Pancreas (tissue), 10 donors: ENCODE results near the gene HNRNPL. TPM values are rescaled to one million over a fixed set of nuclear protein-coding genes. Genes with fewer than 3 reads are reported as not detected.
A peak's percentile ranks its signal among the peaks of the same experiment; 100 is the strongest.

Experiments used
- ATAC-seq, 4 donors: fragments of 200-7000 bp; cut with Tn5 transposase; one replicate each; pipeline versions ENCODE4 v1.8.0 to v1.9.1; 2020; ENCODE audit warnings: mild to moderate bottlenecking in 4 of 4, moderate library complexity in 4 of 4
- DNase-seq, 6 donors: peaks; one replicate each; pipeline ENCODE4 v3.0.0-alpha.2; 2020
- FAIRE-seq: peaks from 2 replicates; lab custom pipeline; 2012; peaks lifted over from hg19 to GRCh38; lab: Jason Lieb, UNC
- H3K27ac ChIP-seq, 4 donors: fragments of 200-600 bp; sonication (generic); 1 replicate in 3 of 4; 2 replicates in 1 of 4; pipeline versions ENCODE4 v1.5.0 to v1.8.0; 2020
- H3K27me3 ChIP-seq, 4 donors: fragments of 200-600 bp; one replicate each; pipeline ENCODE4 v1.8.0; 2021
- H3K36me3 ChIP-seq, 3 donors: fragments of 200-600 bp; sonication (generic) in 1 of 3; one replicate each; pipeline versions ENCODE4 v1.5.0 to v1.8.0; 2020 to 2021
- H3K4me1 ChIP-seq, 3 donors: fragments of 200-600 bp; one replicate each; pipeline ENCODE4 v1.8.0; 2021
- H3K4me3 ChIP-seq, 4 donors: fragments of 200-600 bp; sonication (generic) in 2 of 4; one replicate each; pipeline versions ENCODE4 v1.5.0 to v1.8.0; 2020 to 2021
- H3K9me3 ChIP-seq, 4 donors: fragments of 200-600 bp; one replicate each; pipeline ENCODE4 v1.8.0; 2021
- WGBS, 2 donors: extraction: QIAGEN DNeasy Blood & Tissue Kit; methylation state at CpG; one replicate each; pipeline ENCODE4 v1.1.7; 2013; 5-methylcytosine and 5-hydroxymethylcytosine counted together
- intact Hi-C, 3 donors: fragments of 100-400 bp; cut with DNase I; formaldehyde crosslinking; loops; one replicate each; pipeline versions ENCODE4 v1.11.1 to v1.14.2; 2022
- polyA plus RNA-seq, 2 donors: library from polyadenylated mRNA; stranded (reverse); fragments of 200-250 nt; gene quantifications; one replicate each; pipeline ENCODE4 v1.2.3, GENCODE V29; 2013
- total RNA-seq, 6 donors: library from RNA; stranded (reverse); fragmentation: NEBNext Ultra II Directional in 4 of 6; extraction: Animal tissue kit (Norgen Biotek cat#: 25700) in 4 of 6; gene quantifications; one replicate each; pipeline versions ENCODE4 v1.2.1 to v1.2.4, GENCODE V29; 2021 to 2023
- TF ChIP-seq, protein P1 (sequence below), 4 donors: fragments of 200-600 bp; sonication (generic) in 3 of 4; IDR thresholded peaks; one replicate each; pipeline versions ENCODE4 v1.5.0 to v1.8.0; 2021; ENCODE audit warnings: antibody characterized with exemption in 4 of 4
- donor health status: healthy with polysubstance abuse.
- donor health status: DM: no; HTN: no; CAD: no; lungs with moderate emphysema.
- donor health status: DM: no; HTN: no; CAD: no.
- donor health status: control.
- donor health status: control.
- donor health status: Bipolar disorder and iron deficiency.
- donor health status: DM: yes; HTN: yes; CAD: no.
- donor health status: DM: no; HTN: no; CAD: no.
- donor health status: DM: no; HTN: no; CAD: no.
- donor health status: DM: yes; HTN: yes; CAD: no.

HNRNPL gene
- total and polyA plus RNA-seq, 8 donors, result 89.2 to 161 (median 127) TPM

DNA sequence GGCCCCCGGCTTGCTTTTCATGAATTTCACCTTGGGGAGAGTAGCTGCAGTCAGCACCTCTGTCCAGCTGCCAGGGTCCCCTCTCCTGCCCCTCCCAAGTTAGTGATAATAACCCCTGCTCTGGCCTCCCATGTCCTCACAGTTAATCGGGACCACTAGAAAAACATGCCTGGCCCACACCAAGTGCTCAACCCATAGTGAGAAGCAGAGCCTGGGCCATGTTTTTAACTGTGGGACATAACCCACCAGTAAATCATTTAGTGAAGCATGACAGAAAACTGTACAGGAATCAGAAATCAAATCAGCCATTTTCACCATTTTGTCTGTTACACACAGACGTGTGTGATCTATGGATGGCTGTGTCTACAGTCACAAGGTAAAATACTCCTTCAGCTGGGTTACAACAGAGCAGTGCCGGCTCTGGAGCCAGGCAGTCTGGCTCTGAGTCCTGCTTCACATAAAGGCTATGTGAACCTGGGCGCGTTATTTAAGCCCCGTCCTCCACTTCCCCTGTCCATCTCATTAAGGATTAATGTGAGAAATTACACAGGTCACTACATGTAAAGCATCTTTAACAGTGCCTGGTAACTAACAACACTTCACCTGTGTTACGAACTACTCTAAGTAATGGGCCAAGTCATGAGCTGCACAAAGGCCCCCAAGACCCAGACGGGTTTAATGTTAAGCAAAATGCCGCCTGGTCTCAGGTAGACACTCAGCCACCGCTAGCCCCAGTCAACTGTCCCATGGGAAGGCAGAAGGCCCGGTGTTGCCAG lies 10.6 kb downstream of the HNRNPL start:
- TF ChIP-seq, protein P1, sequence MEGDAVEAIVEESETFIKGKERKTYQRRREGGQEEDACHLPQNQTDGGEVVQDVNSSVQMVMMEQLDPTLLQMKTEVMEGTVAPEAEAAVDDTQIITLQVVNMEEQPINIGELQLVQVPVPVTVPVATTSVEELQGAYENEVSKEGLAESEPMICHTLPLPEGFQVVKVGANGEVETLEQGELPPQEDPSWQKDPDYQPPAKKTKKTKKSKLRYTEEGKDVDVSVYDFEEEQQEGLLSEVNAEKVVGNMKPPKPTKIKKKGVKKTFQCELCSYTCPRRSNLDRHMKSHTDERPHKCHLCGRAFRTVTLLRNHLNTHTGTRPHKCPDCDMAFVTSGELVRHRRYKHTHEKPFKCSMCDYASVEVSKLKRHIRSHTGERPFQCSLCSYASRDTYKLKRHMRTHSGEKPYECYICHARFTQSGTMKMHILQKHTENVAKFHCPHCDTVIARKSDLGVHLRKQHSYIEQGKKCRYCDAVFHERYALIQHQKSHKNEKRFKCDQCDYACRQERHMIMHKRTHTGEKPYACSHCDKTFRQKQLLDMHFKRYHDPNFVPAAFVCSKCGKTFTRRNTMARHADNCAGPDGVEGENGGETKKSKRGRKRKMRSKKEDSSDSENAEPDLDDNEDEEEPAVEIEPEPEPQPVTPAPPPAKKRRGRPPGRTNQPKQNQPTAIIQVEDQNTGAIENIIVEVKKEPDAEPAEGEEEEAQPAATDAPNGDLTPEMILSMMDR (IDR thresholded peaks at IDR 0.05), result no peak
- DNase-seq, result peak in 2 of 6 donors; percentile 21 to 27
- FAIRE-seq, result no peak
- Histone ChIP-seq H3K27ac (peak overlapping the region in 2 of 4 donors; percentile 51 to 53), H3K27me3 (no peaks in the 10 kb centered on the region), H3K4me1 (peaks cover 22 to 42% (median 38%) of the 10 kb centered on the region in 3 donors), H3K9me3 (no peaks in the 10 kb centered on the region), H3K4me3 (no peak overlapping the region), H3K36me3 (peaks cover 10 to 80% (median 54%) of the 10 kb centered on the region in 3 donors)
- WGBS, 2 donors, result 71 to 77% methylated on average over 12 of the region's 12 CpGs
- intact Hi-C loops, result no loop called here
- no peak for ATAC-seq

DNA sequence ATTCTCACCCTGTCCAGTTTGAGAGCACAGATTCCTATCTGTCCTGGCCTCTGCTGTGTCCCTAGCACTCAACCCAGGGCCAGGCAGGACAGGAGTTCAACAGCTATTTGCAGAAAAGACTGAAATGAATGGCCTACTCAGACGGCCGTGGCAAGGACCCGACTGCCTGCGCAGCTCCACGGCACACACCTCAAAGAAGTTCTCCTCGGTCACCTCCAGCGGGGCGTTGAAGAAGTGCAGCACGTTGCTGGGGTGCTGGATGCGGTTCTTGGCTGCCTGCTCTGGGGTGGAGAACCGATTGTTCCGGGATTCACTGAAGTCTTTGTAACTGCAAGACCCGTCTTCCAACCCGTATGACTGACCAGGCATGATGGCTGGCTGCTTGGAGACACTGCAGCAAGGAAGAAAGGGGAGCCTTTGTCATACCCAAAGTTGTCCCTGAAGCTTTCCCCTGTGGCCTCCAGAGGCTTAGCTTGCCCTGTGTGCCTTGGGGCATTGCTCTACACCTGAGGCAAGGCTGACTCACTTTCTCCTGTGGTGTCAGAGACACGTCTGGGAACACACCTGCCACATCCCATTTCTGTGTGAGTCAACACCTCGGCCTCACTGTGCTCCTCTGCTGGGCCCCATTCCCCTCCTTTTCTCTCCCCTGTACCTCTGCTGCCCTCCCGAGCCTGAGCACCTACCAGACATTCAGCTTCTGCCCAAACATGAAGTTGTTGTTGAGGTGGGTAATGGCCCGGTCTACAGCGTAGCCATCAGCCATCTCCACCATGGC lies 11.4 kb downstream of the HNRNPL start:
- H3K27ac ChIP-seq, result peak overlapping the region in 2 of 4 donors; percentile 51 to 53
- peak in 3 of 6 donors; percentile 27 to 63 (median 55) for DNase-seq
- no peak overlapping the region for H3K4me3 ChIP-seq
- TF ChIP-seq, protein P1 (IDR thresholded peaks at IDR 0.05), result no peak
- peaks cover 22 to 42% (median 38%) of the 10 kb centered on the region in 3 donors for H3K4me1 ChIP-seq
- 48 to 56% methylated on average over 15 to 19 of the region's 19 CpGs for WGBS, 2 donors
- intact Hi-C loops, result no loop called here
- peak; percentile 26 to 62 (median 49) for ATAC-seq
- no peaks in the 10 kb centered on the region for H3K9me3 ChIP-seq
- H3K36me3 ChIP-seq, result peaks cover 9 to 72% (median 46%) of the 10 kb centered on the region in 3 donors
- no peaks in the 10 kb centered on the region for H3K27me3 ChIP-seq
- no peak for FAIRE-seq

DNA sequence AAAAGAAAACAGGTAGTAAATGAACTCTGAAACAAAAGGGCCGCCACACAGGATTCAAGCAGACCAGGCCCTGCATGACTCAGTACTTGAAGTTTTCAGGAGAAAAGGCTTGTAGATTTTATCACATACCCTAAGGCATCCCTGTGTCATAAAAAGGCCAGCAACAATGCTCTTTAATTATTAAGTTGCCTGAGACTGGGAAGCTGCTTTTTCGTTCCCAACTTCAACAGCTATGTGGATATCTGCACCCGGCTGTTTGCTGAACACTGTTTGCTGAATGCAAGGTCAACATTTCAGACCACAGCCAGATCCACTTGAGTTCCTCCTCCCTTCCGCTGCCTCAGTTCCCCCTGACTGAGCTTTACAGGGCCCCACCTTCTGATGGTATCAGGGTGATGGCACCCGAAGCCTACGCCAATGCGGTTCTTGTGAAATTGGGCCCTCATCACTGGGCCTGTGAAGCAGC lies 12.1 kb downstream of the HNRNPL start:
- peak; percentile 43 to 57 (median 43) for ATAC-seq
- Histone ChIP-seq H3K36me3 (peaks cover 3 to 65% (median 39%) of the 10 kb centered on the region in 3 donors), H3K4me3 (no peak overlapping the region), H3K27me3 (no peaks in the 10 kb centered on the region), H3K9me3 (no peaks in the 10 kb centered on the region), H3K4me1 (peaks cover 22 to 42% (median 38%) of the 10 kb centered on the region in 3 donors), H3K27ac (peak overlapping the region in 2 of 4 donors; percentile 51 to 53)
- intact Hi-C loops, result no loop called here
- TF ChIP-seq, protein P1 (IDR thresholded peaks at IDR 0.05), result no peak
- FAIRE-seq, result no peak
- 50 to 51% methylated on average over 7 of the region's 7 CpGs for WGBS, 2 donors
- DNase-seq, result peak in 2 of 6 donors; percentile 18 to 24

DNA sequence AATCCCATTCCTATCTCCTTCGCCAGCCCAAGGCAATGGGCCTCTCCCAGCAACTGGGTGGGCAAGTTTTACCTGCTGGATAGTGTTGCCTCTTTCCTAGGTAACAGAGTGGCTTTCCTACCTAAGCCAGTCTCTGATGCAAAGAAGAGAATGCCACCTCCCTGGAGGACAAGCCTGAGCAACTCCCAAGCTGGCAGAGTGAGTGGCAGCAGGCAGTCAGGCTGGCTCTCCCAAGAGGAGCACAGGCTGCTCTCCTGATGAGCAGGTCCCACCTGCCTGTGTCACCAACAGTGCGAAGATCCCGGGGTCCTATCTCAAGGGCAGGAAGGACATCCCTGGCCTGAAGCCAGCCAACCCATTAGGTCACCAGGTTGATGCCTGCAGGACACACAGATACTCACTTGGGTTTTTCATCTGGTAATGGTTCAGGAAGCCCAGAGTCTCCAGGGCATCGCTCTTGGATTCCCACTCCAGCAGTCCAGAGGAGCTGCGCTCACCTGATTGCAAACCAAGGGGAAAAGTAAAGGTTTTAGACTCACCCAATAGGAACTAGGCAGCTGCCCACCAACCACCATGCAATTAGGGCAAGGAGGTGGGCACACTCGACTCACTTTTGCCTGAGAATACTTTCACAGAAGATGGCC lies 12.7 kb downstream of the HNRNPL start:
- Histone ChIP-seq H3K27ac (no peak overlapping the region), H3K4me1 (peaks cover 22 to 45% (median 38%) of the 10 kb centered on the region in 3 donors), H3K9me3 (no peaks in the 10 kb centered on the region), H3K36me3 (peaks cover 3 to 59% (median 33%) of the 10 kb centered on the region in 3 donors), H3K4me3 (no peak overlapping the region), H3K27me3 (no peaks in the 10 kb centered on the region)
- 59 to 61% methylated on average over 6 of the region's 6 CpGs for WGBS, 2 donors
- intact Hi-C loops, result no loop called here
- ATAC-seq (no peak), FAIRE-seq (no peak), DNase-seq (peak in 2 of 6 donors; percentile 53 to 58)
- TF ChIP-seq, protein P1 (IDR thresholded peaks at IDR 0.05), result no peak
